NK-92 (cell line): Measurements from ENCODE around the gene ABCG4.
A peak's percentile ranks its signal among the peaks of the same experiment; 100 is the strongest.

Source experiments
- DNase-seq: peaks from one replicate; lab custom pipeline; 2025; ENCODE audit not compliant: unreplicated experiment; lab: John Stamatoyannopoulos, UW

Gene ABCG4

GRCh38 chr11:119205080-119205479, 56.2 kb downstream of the ABCG4 start:
- no peak for DNase-seq

DNA sequence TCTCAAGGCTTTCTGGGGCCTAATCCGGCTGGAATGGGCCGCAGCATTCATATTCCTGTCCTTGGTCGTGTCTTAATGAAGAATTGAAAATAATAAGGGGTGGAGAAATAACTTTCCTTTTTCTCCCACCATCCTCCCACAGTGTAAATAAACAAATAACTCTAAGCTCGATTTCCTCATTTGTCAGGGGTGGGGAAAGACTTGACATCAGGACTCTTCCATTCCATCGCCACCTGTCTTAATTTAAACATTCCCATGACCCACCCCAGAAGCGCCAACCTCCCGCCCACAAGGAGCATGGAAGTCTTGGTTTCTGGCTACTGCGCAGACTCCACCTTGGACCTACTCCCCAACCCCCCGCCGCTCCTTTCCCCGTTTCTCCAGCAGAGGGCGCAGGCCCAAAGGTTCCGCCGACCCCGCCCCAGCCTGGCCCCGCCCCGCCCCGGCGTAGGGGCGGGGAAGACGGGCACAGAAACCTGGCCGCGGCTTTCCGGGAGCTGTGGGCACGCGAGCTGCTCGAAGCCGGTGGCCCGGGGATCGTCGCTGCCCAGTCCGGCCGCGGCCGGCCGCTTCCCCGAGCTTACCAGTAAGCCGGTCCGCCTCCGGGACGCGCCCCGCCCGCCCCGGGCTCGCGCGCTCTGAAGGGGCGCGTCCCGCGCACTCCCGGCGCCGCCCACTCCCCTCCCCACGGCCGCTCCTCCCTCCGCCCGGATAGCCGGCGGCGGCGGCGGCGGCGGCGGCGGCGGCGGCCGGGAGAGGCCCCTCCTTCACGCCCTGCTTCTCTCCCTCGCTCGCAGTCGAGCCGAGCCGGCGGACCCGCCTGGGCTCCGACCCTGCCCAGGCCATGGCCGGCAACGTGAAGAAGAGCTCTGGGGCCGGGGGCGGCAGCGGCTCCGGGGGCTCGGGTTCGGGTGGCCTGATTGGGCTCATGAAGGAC, 57.0 kb downstream of the ABCG4 start, which contains the start of gene CBL:
TSS of gene CBL (plus strand) at position 766 of the 937 bp plus-strand sequence. CDS start at position 845, 79 bp downstream.
- peak; percentile 61 for DNase-seq

- no peak for DNase-seq
Measured at GRCh38 chr11:119206511-119207414, 57.9 kb downstream of the ABCG4 start.

- DNase-seq, result no peak
Measured at GRCh38 chr11:119207415-119207960, 58.6 kb downstream of the ABCG4 start.

GRCh38 chr11:119209186-119209585, 60.3 kb downstream of the ABCG4 start:
- DNase-seq, result no peak

DNA sequence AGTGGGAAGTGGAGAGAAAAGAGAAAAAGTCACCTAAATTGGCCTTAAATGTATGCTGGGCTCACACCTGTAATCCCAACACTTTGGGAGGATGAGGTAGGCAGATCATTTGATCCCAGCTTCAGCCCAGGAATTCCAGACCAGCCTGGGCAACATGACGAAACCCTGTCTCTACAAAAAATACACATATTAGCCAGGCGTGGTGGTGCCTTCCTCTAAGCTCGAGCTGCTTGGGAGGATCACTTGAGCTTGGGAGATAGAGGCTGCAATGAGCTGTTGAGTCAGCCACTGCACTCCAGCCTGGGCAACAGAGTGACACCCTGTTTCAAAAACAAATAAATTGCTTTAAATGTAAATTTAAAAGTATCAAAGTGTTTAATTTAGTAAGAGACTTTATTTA, 61.2 kb downstream of the ABCG4 start:
- no peak for DNase-seq
